IMR-90 (cell line): ENCODE measurements around the gene EDC4. TPM values are rescaled to one million over a fixed set of nuclear protein-coding genes. Genes with fewer than 3 reads are reported as not detected.

Experiments used
- ATAC-seq: fragments of 200-7000 bp; cut with Tn5 transposase; 2 replicates; pipeline ENCODE4 v1.9.1; 2020; ENCODE audit warnings: low read depth, mild to moderate bottlenecking, moderate library complexity
- BruUV-seq: library from RNA; stranded (reverse); fragments of 400-500 nt; replicated peaks from 2 replicates; lab custom pipeline; 2021; lab: Mats Ljungman, UMichigan
- CTCF ChIA-PET: fragments of 300-600 bp; formaldehyde crosslinking; extraction: SDS; loops from one replicate; lab custom pipeline; 2021; ENCODE audit warnings: antibody characterized with exemption; lab: Yijun Ruan, JAX
- POLR2A ChIA-PET: fragments of 300-600 bp; sonication (Branson Sonifier 250); formaldehyde crosslinking; loops from one replicate; lab custom pipeline; 2022; ENCODE audit warnings: antibody characterized with exemption; ENCODE audit not compliant: unreplicated experiment; lab: Charles Lee
- DNase-seq: peaks from one replicate; pipeline ENCODE4 v3.0.0; 2013
- H2AFZ ChIP-seq: replicated peaks from 2 replicates; pipeline ENCODE3; 2013; ENCODE audit warnings: low read length, mild to moderate bottlenecking; ENCODE audit not compliant: poor library complexity
- H2AK5ac ChIP-seq: 2 replicates; pipeline ENCODE4 v1.6.1; 2013; ENCODE audit warnings: low read depth, low read length, inconsistent platforms
- H2AK9ac ChIP-seq: replicated peaks from 2 replicates; pipeline ENCODE3; 2013; ENCODE audit warnings: mild to moderate bottlenecking, low read depth, low read length, moderate library complexity; ENCODE audit not compliant: poor library complexity
- H2BK120ac ChIP-seq: 2 replicates; pipeline ENCODE4 v1.6.1; 2013; ENCODE audit warnings: low read depth, low read length, inconsistent platforms
- H2BK15ac ChIP-seq: 3 replicates; pipeline ENCODE4 v1.6.1; 2013; ENCODE audit warnings: low read depth, low read length, inconsistent platforms
- H2BK20ac ChIP-seq: 2 replicates; pipeline ENCODE4 v1.6.1; 2013; ENCODE audit warnings: low read depth, mild to moderate bottlenecking, inconsistent platforms, low read length, moderate library complexity
- H2BK5ac ChIP-seq: 2 replicates; pipeline ENCODE4 v1.6.1; 2013; ENCODE audit warnings: mild to moderate bottlenecking, low read depth, low read length, inconsistent platforms; ENCODE audit not compliant: poor library complexity, severe bottlenecking
- H3K14ac ChIP-seq: replicated peaks from 2 replicates; pipeline ENCODE4 v1.6.1; 2013; ENCODE audit warnings: low read depth, low read length, inconsistent platforms
- H3K18ac ChIP-seq: 2 replicates; pipeline ENCODE4 v1.6.1; 2013; ENCODE audit warnings: low read depth, low read length, control low read depth
- H3K23ac ChIP-seq: 2 replicates; pipeline ENCODE4 v1.6.1; 2013; ENCODE audit warnings: low read depth, low read length, inconsistent platforms
- H3K27ac ChIP-seq: 2 replicates; pipeline ENCODE4 v1.5.1; 2013; ENCODE audit warnings: mild to moderate bottlenecking, control low read depth, low read length; ENCODE audit not compliant: insufficient read depth
- H3K27me3 ChIP-seq: 2 replicates; pipeline ENCODE4 v1.6.1; 2013; ENCODE audit warnings: low read length; ENCODE audit not compliant: control insufficient read depth, insufficient read depth
- H3K36me3 ChIP-seq: 2 replicates; pipeline ENCODE4 v1.6.1; 2013; ENCODE audit warnings: low read length, mixed read lengths; ENCODE audit not compliant: control insufficient read depth, insufficient read depth
- H3K4ac ChIP-seq: 2 replicates; pipeline ENCODE4 v1.6.1; 2013; ENCODE audit warnings: low read depth, low read length, inconsistent platforms
- H3K4me1 ChIP-seq: 2 replicates; pipeline ENCODE4 v1.6.1; 2013; ENCODE audit warnings: low read length, mixed read lengths; ENCODE audit not compliant: control insufficient read depth, insufficient read depth
- H3K4me2 ChIP-seq: 2 replicates; pipeline ENCODE4 v1.6.1; 2013; ENCODE audit warnings: low read depth, mild to moderate bottlenecking, control low read depth, low read length, moderate library complexity
- H3K4me3 ChIP-seq: 2 replicates; pipeline ENCODE4 v1.5.1; 2013; ENCODE audit warnings: low read depth, mild to moderate bottlenecking, control low read depth, low read length, moderate library complexity; ENCODE audit not compliant: insufficient read depth
- H3K56ac ChIP-seq: 2 replicates; pipeline ENCODE4 v1.6.1; 2013; ENCODE audit warnings: low read length, inconsistent platforms; ENCODE audit not compliant: insufficient read depth; ENCODE audit errors: extremely low read depth
- H3K79me1 ChIP-seq, 2 experiments: 2 replicates each; pipeline ENCODE4 v1.6.1; 2013; ENCODE audit warnings: low read length in 2 of 2, inconsistent platforms in 1 of 2, low read depth in 1 of 2
- H3K9ac ChIP-seq: 2 replicates; pipeline ENCODE4 v1.6.1; 2013; ENCODE audit warnings: low read depth, low read length, control low read depth
- H3K9me1 ChIP-seq: 2 replicates; pipeline ENCODE4 v1.6.1; 2013; ENCODE audit warnings: low read length, inconsistent platforms; ENCODE audit not compliant: insufficient read depth
- H3K9me3 ChIP-seq: 2 replicates; pipeline ENCODE4 v1.6.1; 2013; ENCODE audit warnings: low read length; ENCODE audit not compliant: control insufficient read depth, insufficient read depth
- H4K20me1 ChIP-seq: 2 replicates; pipeline ENCODE4 v1.6.1; 2013; ENCODE audit warnings: low read length, inconsistent platforms; ENCODE audit not compliant: insufficient read depth
- H4K5ac ChIP-seq: 2 replicates; pipeline ENCODE4 v1.6.1; 2013; ENCODE audit warnings: mild to moderate bottlenecking, low read depth, low read length, control low read depth
- H4K8ac ChIP-seq, 2 experiments: 2 replicates each; pipeline ENCODE4 v1.6.1; 2013; ENCODE audit warnings: low read depth in 2 of 2, low read length in 2 of 2, control low read depth in 1 of 2, inconsistent platforms in 1 of 2
- H4K91ac ChIP-seq: 2 replicates; pipeline ENCODE4 v1.6.1; 2013; ENCODE audit warnings: low read depth, low read length, inconsistent platforms; ENCODE audit not compliant: insufficient read depth
- BHLHE40 ChIP-seq: fragments of 150-350 bp; IDR thresholded peaks from 2 replicates; pipeline ENCODE4 v1.6.1; 2016; ENCODE audit warnings: mild to moderate bottlenecking, low read depth, low read length
- CHD1 ChIP-seq: IDR thresholded peaks from 2 replicates; pipeline ENCODE4 v1.6.1; 2012; ENCODE audit warnings: low read depth, low read length, improper control_type of control experiment
- FOS ChIP-seq: fragments of 150-350 bp; IDR thresholded peaks from 2 replicates; pipeline ENCODE4 v1.6.1; 2016; ENCODE audit warnings: low read depth, low read length
- MAFK ChIP-seq: IDR thresholded peaks from 2 replicates; pipeline ENCODE4 v1.6.1; 2012; ENCODE audit warnings: low read depth, low read length, improper control_type of control experiment
- MAZ ChIP-seq: IDR thresholded peaks from 2 replicates; pipeline ENCODE4 v1.6.1; 2012; ENCODE audit warnings: low read depth, mild to moderate bottlenecking, low read length, improper control_type of control experiment, moderate library complexity, borderline replicate concordance
- NFE2L2 ChIP-seq: fragments of 150-350 bp; IDR thresholded peaks from 2 replicates; pipeline ENCODE4 v1.6.1; 2016; ENCODE audit warnings: low read depth, mild to moderate bottlenecking, low read length
- RAD21 ChIP-seq: IDR thresholded peaks from 2 replicates; pipeline ENCODE4 v1.6.1; 2012; ENCODE audit warnings: low read length, improper control_type of control experiment
- RFX5 ChIP-seq: IDR thresholded peaks from 2 replicates; pipeline ENCODE4 v1.8.0; 2012; ENCODE audit warnings: low read depth, mild to moderate bottlenecking, low read length, moderate library complexity
- WGBS, 2 experiments: methylation state at CpG; one replicate each; pipeline versions ENCODE4 v1.1.5 to v1.1.7; 2013; ENCODE audit warnings: missing lambda C conversion rate in 2 of 2; ENCODE audit not compliant: insufficient read length in 1 of 2; ENCODE audit errors: extremely low coverage in 2 of 2; 5-methylcytosine and 5-hydroxymethylcytosine counted together
- dilution Hi-C: fragments of 300-500 bp; cut with HindIII; formaldehyde crosslinking; loops from one replicate; pipeline ENCODE4 v1.14.3; 2018; ENCODE audit warnings: low sequenced_read_pairs; ENCODE audit not compliant: unreplicated experiment
- in situ Hi-C: fragments of 300-500 bp; cut with MboI; formaldehyde crosslinking; loops from 3 replicates; pipeline ENCODE4 v1.14.3; 2019; ENCODE audit warnings: low sequenced_read_pairs, inconsistent platforms, mixed read lengths
- intact Hi-C: fragments of 100-400 bp; cut with micrococcal nuclease; formaldehyde crosslinking; loops from 2 replicates; pipeline ENCODE4 v1.10.0; 2022
- polyA plus RNA-seq, 3 experiments: library from polyadenylated mRNA; depleted of rRNA; stranded (reverse); fragments of >200 nt; gene quantifications; 2 replicates each; pipeline ENCODE4 v1.2.3, GENCODE V29; 2012; ENCODE audit warnings: low replicate concordance in 1 of 3
- total RNA-seq: library from RNA; depleted of rRNA; stranded (reverse); fragments of >200 nt; gene quantifications from 2 replicates; pipeline ENCODE4 v1.2.3, GENCODE V29; 2012
- TF ChIP-seq, protein P1 (sequence below): fragments of 150-350 bp; IDR thresholded peaks from 2 replicates; pipeline ENCODE4 v1.6.1; 2017; ENCODE audit warnings: mild to moderate bottlenecking, antibody characterized with exemption, low read length, low read depth
- TF ChIP-seq, protein P2 (sequence below): conservative IDR thresholded peaks from 2 replicates; pipeline ENCODE4 v1.5.1; 2012; ENCODE audit warnings: mild to moderate bottlenecking, low read depth, low read length, improper control_type of control experiment

The EDC4 gene
- total and polyA plus RNA-seq, 2 of the 4 experiments (the other 2 are of a cell fraction) = 33.2 to 64.0 TPM

DNA sequence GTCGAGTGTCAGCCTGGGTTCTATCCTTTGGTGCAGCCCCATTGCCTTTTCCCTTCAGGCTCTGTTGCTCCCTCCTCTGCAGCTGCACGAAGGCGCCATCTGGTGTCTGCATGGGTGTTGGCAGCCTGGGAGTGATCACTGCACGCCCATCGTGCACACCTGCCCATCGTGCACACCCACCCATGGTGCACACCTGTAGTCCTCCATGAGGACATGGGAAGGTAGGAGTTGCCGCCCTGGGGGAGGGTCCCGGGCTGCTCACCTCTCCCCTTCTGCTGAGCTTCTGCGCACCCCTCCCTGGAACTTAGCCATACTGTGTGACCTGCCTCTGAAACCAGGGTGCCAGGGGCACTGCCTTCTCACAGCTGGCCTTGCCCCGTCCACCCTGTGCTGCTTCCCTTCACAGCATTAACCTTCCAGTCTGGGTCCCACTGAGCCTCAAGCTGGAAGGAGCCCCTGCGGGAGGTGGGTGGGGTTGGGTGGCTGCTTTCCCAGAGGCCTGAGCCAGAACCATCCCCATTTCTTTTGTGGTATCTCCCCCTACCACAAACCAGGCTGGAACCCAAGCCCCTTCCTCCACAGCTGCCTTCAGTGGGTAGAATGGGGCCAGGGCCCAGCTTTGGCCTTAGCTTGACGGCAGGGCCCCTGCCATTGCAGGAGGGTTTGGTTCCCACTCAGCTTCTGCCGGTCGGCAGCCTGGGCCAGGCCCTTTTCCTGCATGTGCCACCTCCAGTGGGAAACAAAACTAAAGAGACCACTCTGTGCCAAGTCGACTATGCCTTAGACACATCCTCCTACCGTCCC, 55.9 kb downstream of the EDC4 start (continued):
- TF ChIP-seq, protein P1, sequence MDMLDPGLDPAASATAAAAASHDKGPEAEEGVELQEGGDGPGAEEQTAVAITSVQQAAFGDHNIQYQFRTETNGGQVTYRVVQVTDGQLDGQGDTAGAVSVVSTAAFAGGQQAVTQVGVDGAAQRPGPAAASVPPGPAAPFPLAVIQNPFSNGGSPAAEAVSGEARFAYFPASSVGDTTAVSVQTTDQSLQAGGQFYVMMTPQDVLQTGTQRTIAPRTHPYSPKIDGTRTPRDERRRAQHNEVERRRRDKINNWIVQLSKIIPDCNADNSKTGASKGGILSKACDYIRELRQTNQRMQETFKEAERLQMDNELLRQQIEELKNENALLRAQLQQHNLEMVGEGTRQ = no peak

DNA sequence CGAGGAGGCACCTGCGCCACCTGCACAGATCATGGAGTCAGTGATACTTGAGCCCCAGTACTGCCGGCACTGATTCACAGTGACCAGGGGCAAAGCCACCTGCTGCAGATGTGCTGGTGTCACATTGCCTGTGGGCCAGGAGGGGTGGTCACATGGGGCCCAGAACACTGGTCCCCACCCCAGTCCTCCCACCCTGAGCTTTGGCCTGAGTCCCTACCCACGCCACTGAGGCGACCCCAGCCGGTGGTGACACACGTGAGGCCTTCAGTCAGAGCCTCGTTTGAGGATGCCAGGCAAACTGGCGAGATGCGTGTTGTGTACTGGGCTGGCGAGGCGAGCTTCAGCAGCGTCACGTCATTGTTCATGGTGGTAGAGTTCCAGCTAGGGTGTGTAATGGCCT, 57.3 kb downstream of the EDC4 start:
- H2AK5ac ChIP-seq = no peak overlapping the region
- H3K4ac ChIP-seq = no peak overlapping the region
- H4K91ac ChIP-seq = no peak overlapping the region
- dilution Hi-C loops (no loop called here), intact Hi-C loops (no loop called here), in situ Hi-C loops (loop anchor here (25.0 kb wide), 1 partner anchor 393 kb away; the partner anchor contains the start of gene RIPOR1)
- no peak overlapping the region for H3K18ac ChIP-seq
- H3K14ac ChIP-seq = no peak overlapping the region
- H2BK5ac ChIP-seq = no peak overlapping the region
- H3K56ac ChIP-seq = no peak overlapping the region
- BruUV-seq = no TSS peak
- ChIA-PET POLR2A (no interaction called here), CTCF (no interaction called here)
- no peaks in the 10 kb centered on the region for H3K9me3 ChIP-seq
- no peaks in the 10 kb centered on the region for H3K27me3 ChIP-seq
- no peak overlapping the region for H2BK20ac ChIP-seq
- 88% methylated on average over 5 of the region's 14 CpGs; no CpG with 5 or more reads in 1 of the 2 experiments for WGBS, 2 experiments
- no peak overlapping the region for H4K5ac ChIP-seq
- no peak overlapping the region for H2AFZ ChIP-seq
- DNase-seq (no peak), ATAC-seq (no peak)
- no peak overlapping the region for H4K8ac ChIP-seq
- peaks cover 5% of the 10 kb centered on the region for H3K4me1 ChIP-seq
- no peak overlapping the region for H3K9ac ChIP-seq
- H3K4me3 ChIP-seq = no peak overlapping the region
- H4K20me1 ChIP-seq = peaks cover 28% of the 10 kb centered on the region
- H3K36me3 ChIP-seq = peaks cover 23% of the 10 kb centered on the region
- no peak overlapping the region for H2BK120ac ChIP-seq
- H2BK15ac ChIP-seq = no peak overlapping the region
- no peak overlapping the region for H3K23ac ChIP-seq
- H3K79me1 ChIP-seq = peaks cover 5 to 24% of the 10 kb centered on the region in 2 experiments; a peak in 2 of 4 replicates
- peaks cover 4% of the 10 kb centered on the region for H3K9me1 ChIP-seq
- H2AK9ac ChIP-seq = no peak overlapping the region
- no peak overlapping the region for H3K4me2 ChIP-seq
- H3K27ac ChIP-seq = no peak overlapping the region
- TF ChIP-seq MAFK (no peak), NFE2L2 (no peak), CHD1 (no peak), BHLHE40 (no peak), RAD21 (no peak), FOS (no peak), MAZ (no peak), RFX5 (no peak)
- TF ChIP-seq, protein P1 = no peak
- TF ChIP-seq, protein P2, sequence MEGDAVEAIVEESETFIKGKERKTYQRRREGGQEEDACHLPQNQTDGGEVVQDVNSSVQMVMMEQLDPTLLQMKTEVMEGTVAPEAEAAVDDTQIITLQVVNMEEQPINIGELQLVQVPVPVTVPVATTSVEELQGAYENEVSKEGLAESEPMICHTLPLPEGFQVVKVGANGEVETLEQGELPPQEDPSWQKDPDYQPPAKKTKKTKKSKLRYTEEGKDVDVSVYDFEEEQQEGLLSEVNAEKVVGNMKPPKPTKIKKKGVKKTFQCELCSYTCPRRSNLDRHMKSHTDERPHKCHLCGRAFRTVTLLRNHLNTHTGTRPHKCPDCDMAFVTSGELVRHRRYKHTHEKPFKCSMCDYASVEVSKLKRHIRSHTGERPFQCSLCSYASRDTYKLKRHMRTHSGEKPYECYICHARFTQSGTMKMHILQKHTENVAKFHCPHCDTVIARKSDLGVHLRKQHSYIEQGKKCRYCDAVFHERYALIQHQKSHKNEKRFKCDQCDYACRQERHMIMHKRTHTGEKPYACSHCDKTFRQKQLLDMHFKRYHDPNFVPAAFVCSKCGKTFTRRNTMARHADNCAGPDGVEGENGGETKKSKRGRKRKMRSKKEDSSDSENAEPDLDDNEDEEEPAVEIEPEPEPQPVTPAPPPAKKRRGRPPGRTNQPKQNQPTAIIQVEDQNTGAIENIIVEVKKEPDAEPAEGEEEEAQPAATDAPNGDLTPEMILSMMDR = no peak
